Osteocyte (in vitro differentiated cells): ENCODE measurements around the gene AURKAIP1. TPM values are rescaled to one million over a fixed set of nuclear protein-coding genes. Genes with fewer than 3 reads are reported as not detected.

Source experiments
- DNase-seq: peaks from one replicate; pipeline ENCODE4 v3.0.0; 2021; ENCODE audit warnings: mixed read lengths; ENCODE audit not compliant: unreplicated experiment; ENCODE audit errors: extremely low spot score
- H3K27ac Mint-ChIP-seq: one replicate; pipeline ENCODE4 v1.8.0; 2021; ENCODE audit warnings: mild to moderate bottlenecking, mixed read lengths; ENCODE audit not compliant: unreplicated experiment
- H3K27me3 Mint-ChIP-seq: one replicate; pipeline ENCODE4 v1.8.0; 2021; ENCODE audit warnings: mixed read lengths; ENCODE audit not compliant: unreplicated experiment
- H3K36me3 Mint-ChIP-seq: one replicate; pipeline ENCODE4 v1.8.0; 2021; ENCODE audit warnings: mixed read lengths; ENCODE audit not compliant: unreplicated experiment
- H3K4me1 Mint-ChIP-seq: one replicate; pipeline ENCODE4 v1.8.0; 2021; ENCODE audit warnings: mixed read lengths; ENCODE audit not compliant: unreplicated experiment
- H3K4me3 Mint-ChIP-seq: one replicate; pipeline ENCODE4 v1.8.0; 2021; ENCODE audit warnings: mild to moderate bottlenecking, moderate library complexity, mixed read lengths; ENCODE audit not compliant: unreplicated experiment
- H3K9me3 Mint-ChIP-seq: one replicate; pipeline ENCODE4 v1.8.0; 2021; ENCODE audit warnings: mixed read lengths; ENCODE audit not compliant: unreplicated experiment
- CTCF ChIP-seq: fragments of 200-600 bp; sonication (generic); IDR thresholded peaks from 2 replicates; pipeline ENCODE4 v1.5.0; 2021; ENCODE audit warnings: antibody characterized with exemption, mild to moderate bottlenecking, moderate library complexity
- total RNA-seq: library from RNA; stranded (reverse); gene quantifications from 2 replicates; pipeline ENCODE4 v1.2.1, GENCODE V29; 2021

AURKAIP1 gene
- total RNA-seq, 1 donor from 2014 or later = 116 TPM

GRCh38 chr1:1355416-1355815 lies 19.6 kb downstream of the AURKAIP1 start:
- Mint-ChIP-seq H3K27me3 (no peaks in the 10 kb centered on the region), H3K4me3 (no peak overlapping the region), H3K4me1 (peaks cover 61% of the 10 kb centered on the region), H3K9me3 (no peaks in the 10 kb centered on the region), H3K27ac (no peak overlapping the region), H3K36me3 (peaks cover 9% of the 10 kb centered on the region)
- DNase-seq = no peak
- TF ChIP-seq CTCF = no peak

GRCh38 chr1:1354271-1355247 lies 20.4 kb downstream of the AURKAIP1 start:
- Mint-ChIP-seq H3K9me3 (no peaks in the 10 kb centered on the region), H3K4me3 (peak overlapping the region; percentile 72), H3K27ac (no peak overlapping the region), H3K4me1 (peaks cover 56% of the 10 kb centered on the region), H3K27me3 (no peaks in the 10 kb centered on the region), H3K36me3 (peaks cover 9% of the 10 kb centered on the region)
- no peak for DNase-seq
- no peak for TF ChIP-seq CTCF

GRCh38 chr1:1353389-1354151 lies 21.4 kb downstream of the AURKAIP1 start:
- Mint-ChIP-seq H3K27me3 (no peaks in the 10 kb centered on the region), H3K4me1 (peaks cover 47% of the 10 kb centered on the region), H3K36me3 (peaks cover 9% of the 10 kb centered on the region), H3K27ac (peak overlapping the region; percentile 74), H3K4me3 (peak overlapping the region; percentile 72), H3K9me3 (no peaks in the 10 kb centered on the region)
- no peak for TF ChIP-seq CTCF
- DNase-seq = no peak

- no peak for DNase-seq
- no peaks in the 10 kb centered on the region for H3K27me3 Mint-ChIP-seq
- H3K9me3 Mint-ChIP-seq = no peaks in the 10 kb centered on the region
- peak overlapping the region; percentile 74 for H3K27ac Mint-ChIP-seq
- H3K36me3 Mint-ChIP-seq = peaks cover 9% of the 10 kb centered on the region
- peak overlapping the region; percentile 72 for H3K4me3 Mint-ChIP-seq
- no peak for TF ChIP-seq CTCF
- peaks cover 40% of the 10 kb centered on the region for H3K4me1 Mint-ChIP-seq
Measured at GRCh38 chr1:1352786-1353388, 22.1 kb downstream of the AURKAIP1 start.
